Tibial nerve (tissue), 3 donors: ENCODE data around the gene ARHGAP12.

Experiments
- CTCF ChIP-seq, 5 experiments: fragments of 200-600 bp in 3 of 5; fragments of 450-650 bp in 2 of 5; sonication (generic) in 3 of 5; IDR thresholded peaks; one replicate each; pipeline ENCODE4 v1.5.1; 2016 to 2019; ENCODE audit warnings: antibody characterized with exemption in 5 of 5, mild to moderate bottlenecking in 3 of 5, moderate library complexity in 2 of 5
- POLR2A ChIP-seq, 2 donors: fragments of 450-650 bp; IDR thresholded peaks; one replicate each; pipeline ENCODE4 v1.6.1; 2017; ENCODE audit warnings: antibody characterized with exemption in 2 of 2, mild to moderate bottlenecking in 2 of 2, moderate library complexity in 2 of 2

- TF ChIP-seq CTCF (IDR thresholded peaks at IDR 0.05) (no peak), POLR2A (IDR thresholded peaks at IDR 0.05) (no peak)
Measured at GRCh38 chr10:31978156-31978483, 49.5 kb upstream of the ARHGAP12 start.
